IMR-90 (cell line): ENCODE measurements around the gene ASIC2. TPM values are rescaled to one million over a fixed set of nuclear protein-coding genes. Genes with fewer than 3 reads are reported as not detected.

Source experiments
- ATAC-seq: fragments of 200-7000 bp; cut with Tn5 transposase; 2 replicates; pipeline ENCODE4 v1.9.1; 2020; ENCODE audit warnings: low read depth, mild to moderate bottlenecking, moderate library complexity
- BruUV-seq: library from RNA; stranded (reverse); fragments of 400-500 nt; replicated peaks from 2 replicates; lab custom pipeline; 2021; lab: Mats Ljungman, UMichigan
- CTCF ChIA-PET: fragments of 300-600 bp; formaldehyde crosslinking; extraction: SDS; loops from one replicate; lab custom pipeline; 2021; ENCODE audit warnings: antibody characterized with exemption; lab: Yijun Ruan, JAX
- POLR2A ChIA-PET: fragments of 300-600 bp; sonication (Branson Sonifier 250); formaldehyde crosslinking; loops from one replicate; lab custom pipeline; 2022; ENCODE audit warnings: antibody characterized with exemption; ENCODE audit not compliant: unreplicated experiment; lab: Charles Lee
- DNase-seq: peaks from one replicate; pipeline ENCODE4 v3.0.0; 2013
- H2AFZ ChIP-seq: replicated peaks from 2 replicates; pipeline ENCODE3; 2013; ENCODE audit warnings: low read length, mild to moderate bottlenecking; ENCODE audit not compliant: poor library complexity
- H2AK5ac ChIP-seq: 2 replicates; pipeline ENCODE4 v1.6.1; 2013; ENCODE audit warnings: low read depth, low read length, inconsistent platforms
- H2AK9ac ChIP-seq: replicated peaks from 2 replicates; pipeline ENCODE3; 2013; ENCODE audit warnings: mild to moderate bottlenecking, low read depth, low read length, moderate library complexity; ENCODE audit not compliant: poor library complexity
- H2BK120ac ChIP-seq: 2 replicates; pipeline ENCODE4 v1.6.1; 2013; ENCODE audit warnings: low read depth, low read length, inconsistent platforms
- H2BK15ac ChIP-seq: 3 replicates; pipeline ENCODE4 v1.6.1; 2013; ENCODE audit warnings: low read depth, low read length, inconsistent platforms
- H2BK20ac ChIP-seq: 2 replicates; pipeline ENCODE4 v1.6.1; 2013; ENCODE audit warnings: low read depth, mild to moderate bottlenecking, inconsistent platforms, low read length, moderate library complexity
- H2BK5ac ChIP-seq: 2 replicates; pipeline ENCODE4 v1.6.1; 2013; ENCODE audit warnings: mild to moderate bottlenecking, low read depth, low read length, inconsistent platforms; ENCODE audit not compliant: poor library complexity, severe bottlenecking
- H3K14ac ChIP-seq: replicated peaks from 2 replicates; pipeline ENCODE4 v1.6.1; 2013; ENCODE audit warnings: low read depth, low read length, inconsistent platforms
- H3K18ac ChIP-seq: 2 replicates; pipeline ENCODE4 v1.6.1; 2013; ENCODE audit warnings: low read depth, low read length, control low read depth
- H3K23ac ChIP-seq: 2 replicates; pipeline ENCODE4 v1.6.1; 2013; ENCODE audit warnings: low read depth, low read length, inconsistent platforms
- H3K27ac ChIP-seq: 2 replicates; pipeline ENCODE4 v1.5.1; 2013; ENCODE audit warnings: mild to moderate bottlenecking, control low read depth, low read length; ENCODE audit not compliant: insufficient read depth
- H3K27me3 ChIP-seq: 2 replicates; pipeline ENCODE4 v1.6.1; 2013; ENCODE audit warnings: low read length; ENCODE audit not compliant: control insufficient read depth, insufficient read depth
- H3K36me3 ChIP-seq: 2 replicates; pipeline ENCODE4 v1.6.1; 2013; ENCODE audit warnings: low read length, mixed read lengths; ENCODE audit not compliant: control insufficient read depth, insufficient read depth
- H3K4ac ChIP-seq: 2 replicates; pipeline ENCODE4 v1.6.1; 2013; ENCODE audit warnings: low read depth, low read length, inconsistent platforms
- H3K4me1 ChIP-seq: 2 replicates; pipeline ENCODE4 v1.6.1; 2013; ENCODE audit warnings: low read length, mixed read lengths; ENCODE audit not compliant: control insufficient read depth, insufficient read depth
- H3K4me2 ChIP-seq: 2 replicates; pipeline ENCODE4 v1.6.1; 2013; ENCODE audit warnings: low read depth, mild to moderate bottlenecking, control low read depth, low read length, moderate library complexity
- H3K4me3 ChIP-seq: 2 replicates; pipeline ENCODE4 v1.5.1; 2013; ENCODE audit warnings: low read depth, mild to moderate bottlenecking, control low read depth, low read length, moderate library complexity; ENCODE audit not compliant: insufficient read depth
- H3K56ac ChIP-seq: 2 replicates; pipeline ENCODE4 v1.6.1; 2013; ENCODE audit warnings: low read length, inconsistent platforms; ENCODE audit not compliant: insufficient read depth; ENCODE audit errors: extremely low read depth
- H3K79me1 ChIP-seq, 2 experiments: 2 replicates each; pipeline ENCODE4 v1.6.1; 2013; ENCODE audit warnings: low read length in 2 of 2, inconsistent platforms in 1 of 2, low read depth in 1 of 2
- H3K9ac ChIP-seq: 2 replicates; pipeline ENCODE4 v1.6.1; 2013; ENCODE audit warnings: low read depth, low read length, control low read depth
- H3K9me1 ChIP-seq: 2 replicates; pipeline ENCODE4 v1.6.1; 2013; ENCODE audit warnings: low read length, inconsistent platforms; ENCODE audit not compliant: insufficient read depth
- H3K9me3 ChIP-seq: 2 replicates; pipeline ENCODE4 v1.6.1; 2013; ENCODE audit warnings: low read length; ENCODE audit not compliant: control insufficient read depth, insufficient read depth
- H4K20me1 ChIP-seq: 2 replicates; pipeline ENCODE4 v1.6.1; 2013; ENCODE audit warnings: low read length, inconsistent platforms; ENCODE audit not compliant: insufficient read depth
- H4K5ac ChIP-seq: 2 replicates; pipeline ENCODE4 v1.6.1; 2013; ENCODE audit warnings: mild to moderate bottlenecking, low read depth, low read length, control low read depth
- H4K8ac ChIP-seq, 2 experiments: 2 replicates each; pipeline ENCODE4 v1.6.1; 2013; ENCODE audit warnings: low read depth in 2 of 2, low read length in 2 of 2, control low read depth in 1 of 2, inconsistent platforms in 1 of 2
- H4K91ac ChIP-seq: 2 replicates; pipeline ENCODE4 v1.6.1; 2013; ENCODE audit warnings: low read depth, low read length, inconsistent platforms; ENCODE audit not compliant: insufficient read depth
- CHD1 ChIP-seq: IDR thresholded peaks from 2 replicates; pipeline ENCODE4 v1.6.1; 2012; ENCODE audit warnings: low read depth, low read length, improper control_type of control experiment
- NFE2L2 ChIP-seq: fragments of 150-350 bp; IDR thresholded peaks from 2 replicates; pipeline ENCODE4 v1.6.1; 2016; ENCODE audit warnings: low read depth, mild to moderate bottlenecking, low read length
- POLR2A ChIP-seq: IDR thresholded peaks from 2 replicates; pipeline ENCODE4 v1.6.1; 2012; ENCODE audit warnings: mild to moderate bottlenecking, low read depth, low read length
- WGBS, 2 experiments: methylation state at CpG; one replicate each; pipeline versions ENCODE4 v1.1.5 to v1.1.7; 2013; ENCODE audit warnings: missing lambda C conversion rate in 2 of 2; ENCODE audit not compliant: insufficient read length in 1 of 2; ENCODE audit errors: extremely low coverage in 2 of 2; 5-methylcytosine and 5-hydroxymethylcytosine counted together
- dilution Hi-C: fragments of 300-500 bp; cut with HindIII; formaldehyde crosslinking; loops from one replicate; pipeline ENCODE4 v1.14.3; 2018; ENCODE audit warnings: low sequenced_read_pairs; ENCODE audit not compliant: unreplicated experiment
- in situ Hi-C: fragments of 300-500 bp; cut with MboI; formaldehyde crosslinking; loops from 3 replicates; pipeline ENCODE4 v1.14.3; 2019; ENCODE audit warnings: low sequenced_read_pairs, inconsistent platforms, mixed read lengths
- intact Hi-C: fragments of 100-400 bp; cut with micrococcal nuclease; formaldehyde crosslinking; loops from 2 replicates; pipeline ENCODE4 v1.10.0; 2022
- polyA plus RNA-seq, 3 experiments: library from polyadenylated mRNA; depleted of rRNA; stranded (reverse); fragments of >200 nt; gene quantifications; 2 replicates each; pipeline ENCODE4 v1.2.3, GENCODE V29; 2012; ENCODE audit warnings: low replicate concordance in 1 of 3
- total RNA-seq: library from RNA; depleted of rRNA; stranded (reverse); fragments of >200 nt; gene quantifications from 2 replicates; pipeline ENCODE4 v1.2.3, GENCODE V29; 2012
- TF ChIP-seq, protein P1 (sequence below): fragments of 150-350 bp; IDR thresholded peaks from 2 replicates; pipeline ENCODE4 v1.6.1; 2017; ENCODE audit warnings: mild to moderate bottlenecking, antibody characterized with exemption, low read length, low read depth

Gene ASIC2
- total and polyA plus RNA-seq, 2 of the 4 experiments (the other 2 are of a cell fraction): under 0.01 to 0.15 TPM

DNA sequence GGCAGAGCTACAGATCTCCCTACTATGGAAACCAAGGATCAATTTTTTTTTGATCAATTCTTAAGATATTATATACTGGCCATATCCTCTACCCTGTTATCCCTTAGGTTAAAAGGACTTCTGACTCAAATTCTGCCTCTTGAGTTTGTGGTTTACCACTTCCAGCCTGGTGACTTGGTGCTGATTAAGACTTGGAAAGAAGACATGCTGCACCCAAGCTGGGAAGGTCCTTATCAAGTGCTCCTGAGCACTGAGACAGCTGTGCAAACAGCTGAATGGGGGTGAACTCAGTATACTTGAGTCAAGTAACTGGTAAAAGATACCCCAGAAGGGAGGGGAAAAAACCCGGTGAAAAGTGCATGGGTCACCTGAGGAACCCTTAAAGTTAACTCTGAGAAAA, 321.9 kb downstream of the ASIC2 start:
- TF ChIP-seq CHD1 (no peak), NFE2L2 (no peak), POLR2A (no peak)
- TF ChIP-seq, protein P1, sequence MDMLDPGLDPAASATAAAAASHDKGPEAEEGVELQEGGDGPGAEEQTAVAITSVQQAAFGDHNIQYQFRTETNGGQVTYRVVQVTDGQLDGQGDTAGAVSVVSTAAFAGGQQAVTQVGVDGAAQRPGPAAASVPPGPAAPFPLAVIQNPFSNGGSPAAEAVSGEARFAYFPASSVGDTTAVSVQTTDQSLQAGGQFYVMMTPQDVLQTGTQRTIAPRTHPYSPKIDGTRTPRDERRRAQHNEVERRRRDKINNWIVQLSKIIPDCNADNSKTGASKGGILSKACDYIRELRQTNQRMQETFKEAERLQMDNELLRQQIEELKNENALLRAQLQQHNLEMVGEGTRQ: no peak
- Histone ChIP-seq H2BK20ac (no peak overlapping the region), H3K23ac (no peak overlapping the region), H3K4me1 (no peaks in the 10 kb centered on the region), H3K79me1 (no peaks in the 10 kb centered on the region), H2AFZ (no peak overlapping the region), H3K9me1 (no peaks in the 10 kb centered on the region), H3K56ac (no peak overlapping the region), H4K8ac (no peak overlapping the region), H4K91ac (no peak overlapping the region), H3K9me3 (no peaks in the 10 kb centered on the region), H4K5ac (no peak overlapping the region), H2AK9ac (no peak overlapping the region), H3K14ac (no peak overlapping the region), H2BK120ac (no peak overlapping the region), H3K36me3 (no peaks in the 10 kb centered on the region), H2BK5ac (no peak overlapping the region), H3K4ac (no peak overlapping the region), H3K4me2 (no peak overlapping the region), H4K20me1 (no peaks in the 10 kb centered on the region), H3K27ac (no peak overlapping the region), H3K9ac (no peak overlapping the region), H3K27me3 (no peaks in the 10 kb centered on the region), H3K18ac (no peak overlapping the region), H2AK5ac (no peak overlapping the region), H3K4me3 (no peak overlapping the region), H2BK15ac (no peak overlapping the region)
- dilution Hi-C loops (no loop called here), in situ Hi-C loops (no loop called here), intact Hi-C loops (no loop called here)
- ATAC-seq (no peak), DNase-seq (no peak)
- WGBS, 2 experiments: 67% methylated on average over 1 of the region's 1 CpG; no CpG with 5 or more reads in 1 of the 2 experiments
- POLR2A ChIA-PET: no interaction called here
- BruUV-seq: no TSS peak
- CTCF ChIA-PET: no interaction called here
